ENCODE measurements around the gene FGFBP3.

DNA sequence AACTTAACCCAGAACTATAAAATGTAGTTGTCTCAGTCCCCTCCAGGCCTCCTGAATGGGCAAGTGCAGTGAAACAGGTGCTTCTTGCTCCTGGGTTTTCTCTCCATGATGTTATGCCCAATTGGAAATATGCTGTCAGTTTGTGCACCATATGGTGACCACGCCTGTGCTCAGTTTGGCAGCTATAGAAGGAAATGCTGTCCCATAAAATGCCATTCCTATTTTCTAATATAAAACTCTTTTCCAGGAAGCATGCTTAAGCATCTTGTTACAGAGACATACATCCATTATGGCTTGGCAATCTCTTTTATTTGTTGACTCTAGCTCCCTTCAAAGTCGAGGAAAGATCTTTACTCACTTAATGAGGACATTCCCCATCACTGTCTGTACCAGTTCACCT, 45.2 kb downstream of the FGFBP3 start:
- no peak for TF ChIP-seq TCF7L2 (IDR thresholded peaks at IDR 0.05; ENCODE audit: borderline replicate concordance, extremely low read depth, insufficient read depth, insufficient read length)
- TF ChIP-seq POLR2A (IDR thresholded peaks at IDR 0.05; ENCODE audit: borderline replicate concordance, extremely low read depth, insufficient read depth, insufficient read length): no peak

All from HCT116 (cell line).